Breast epithelium (tissue), 3 donors: ENCODE measurements around the gene PDHX.

Experiments
- CTCF ChIP-seq, 3 donors: fragments of 450-650 bp; IDR thresholded peaks; one replicate each; pipeline ENCODE4 v1.5.1; 2016 to 2017; ENCODE audit warnings: antibody characterized with exemption in 3 of 3, mild to moderate bottlenecking in 3 of 3, moderate library complexity in 3 of 3
- POLR2A ChIP-seq: fragments of 450-650 bp; IDR thresholded peaks from one replicate; pipeline ENCODE4 v1.6.1; 2016; ENCODE audit warnings: antibody characterized with exemption, mild to moderate bottlenecking, moderate library complexity

GRCh38 chr11:34877375-34877975, 38.9 kb upstream of the PDHX start:
- TF ChIP-seq POLR2A (no peak), CTCF (IDR thresholded peaks at IDR 0.05) (no peak)
